ENCODE measurements around the gene PTGFRN. TPM values are rescaled to one million over a fixed set of nuclear protein-coding genes. Genes with fewer than 3 reads are reported as not detected.

Gene PTGFRN
- total RNA-seq, 1 experiment from 2014 or later = 60.6 TPM

GRCh38 chr1:116957646-116958045 is 47.9 kb downstream of the PTGFRN start (continued):
- TF ChIP-seq MAX (IDR thresholded peaks at IDR 0.05) = no peak
- TF ChIP-seq CEBPB (IDR thresholded peaks at IDR 0.05; ENCODE audit: low read depth) = no peak
- no peak for TF ChIP-seq CTCF (IDR thresholded peaks at IDR 0.05 in 2 of 3, conservative IDR thresholded peaks at IDR 0.05 in 1 of 3; ENCODE audit: borderline replicate concordance in 1 of 3, insufficient read depth in 1 of 3, low read depth in 2 of 3, low read length in 2 of 3)

GRCh38 chr1:116958110-116958509 is 48.4 kb downstream of the PTGFRN start:
- no peaks in the 10 kb centered on the region for H3K9me2 ChIP-seq (ENCODE audit: insufficient read depth)
- RAD21 ChIA-PET (ENCODE audit: low non-redundant PET in 1 of 2, low total read pairs in 2 of 2, uncharacterized antibody in 2 of 2, unreplicated experiment in 2 of 2) = no interaction called here
- DNase-seq (ENCODE audit: low read depth, low spot score) = no peak
- no peak overlapping the region for H3K4me2 ChIP-seq (ENCODE audit: low read length)
- TF ChIP-seq SRF (IDR thresholded peaks at IDR 0.05; ENCODE audit: low read depth) (no peak), EZH2phosphoT487 (IDR thresholded peaks at IDR 0.05; ENCODE audit: borderline replicate concordance) (no peak), EZH2 (IDR thresholded peaks at IDR 0.05) (no peak), TCF7L2 (IDR thresholded peaks at IDR 0.05; ENCODE audit: borderline replicate concordance, extremely low read depth, insufficient read depth, insufficient read length) (no peak), ATF3 (IDR thresholded peaks at IDR 0.05) (no peak), FOSL1 (IDR thresholded peaks at IDR 0.05; ENCODE audit: low read depth) (no peak), CEBPB (IDR thresholded peaks at IDR 0.05; ENCODE audit: low read depth) (no peak), CBX3 (IDR thresholded peaks at IDR 0.05; ENCODE audit: low read depth) (no peak), ELF1 (IDR thresholded peaks at IDR 0.05; ENCODE audit: borderline replicate concordance, low read depth) (no peak), RAD21 (IDR thresholded peaks at IDR 0.05; ENCODE audit: low read depth) (no peak), SIN3A (IDR thresholded peaks at IDR 0.05; ENCODE audit: low read depth) (no peak)
- intact Hi-C loops (cut with micrococcal nuclease) = no loop called here
- H3K79me2 ChIP-seq (ENCODE audit: insufficient read depth, low read length) = no peaks in the 10 kb centered on the region
- no peak for ATAC-seq
- POLR2A ChIA-PET = no interaction called here
- no peak overlapping the region for H2AFZ ChIP-seq (ENCODE audit: low read depth, low read length, poor library complexity, severe bottlenecking)
- no TSS peak for BruUV-seq (replicated peaks)
- H3K27ac ChIP-seq (ENCODE audit: low read depth, low read length) = no peak overlapping the region
- H3K4me3 ChIP-seq (replicated peaks in 1 of 2; ENCODE audit: low read depth in 1 of 2, low read length in 2 of 2) = no peak overlapping the region
- H4K20me1 ChIP-seq (ENCODE audit: insufficient read depth) = no peaks in the 10 kb centered on the region
- no peaks in the 10 kb centered on the region for H3K27me3 ChIP-seq (ENCODE audit: insufficient read depth, low read length)
- H3K36me3 ChIP-seq (ENCODE audit: control insufficient read depth in 1 of 2, insufficient read depth in 2 of 2, low read length in 2 of 2) = peaks cover 0 to 6% of the 10 kb centered on the region in 2 experiments; a peak in 1 of 4 replicates
- H3K9me3 ChIP-seq (ENCODE audit: control insufficient read depth in 1 of 2, insufficient read depth in 1 of 2, low read depth in 1 of 2, low read length in 2 of 2) = no peaks in the 10 kb centered on the region
- H3K9ac ChIP-seq (ENCODE audit: low read length) = no peak overlapping the region
- CTCF ChIA-PET = no interaction called here
- H3K4me1 ChIP-seq (ENCODE audit: control insufficient read depth in 1 of 2, insufficient read depth in 2 of 2, low read length in 2 of 2) = no peaks in the 10 kb centered on the region

Measured in HCT116 (cell line).